ENCODE results near the gene SGMS1.

SGMS1 gene

GRCh38 chr10:50417886-50418830 is 205.6 kb downstream of the SGMS1 start:
- DNase-seq, result no peak

- DNase-seq, result no peak
These were observed 206.3 kb downstream of the SGMS1 start for GRCh38 chr10:50417486-50417885.

- no peak for DNase-seq
These were observed 206.9 kb downstream of the SGMS1 start for GRCh38 chr10:50416881-50417280.

GRCh38 chr10:50416181-50416824 is 207.5 kb downstream of the SGMS1 start:
- no peak for DNase-seq

- DNase-seq, result no peak
These were observed 208.5 kb downstream of the SGMS1 start for GRCh38 chr10:50415292-50415691.

GRCh38 chr10:50410066-50410811 is 213.5 kb downstream of the SGMS1 start:
- DNase-seq, result no peak

GRCh38 chr10:50407076-50407801 is 216.5 kb downstream of the SGMS1 start:
- DNase-seq, result no peak

- DNase-seq, result no peak
These were observed 217.2 kb downstream of the SGMS1 start for GRCh38 chr10:50406457-50407070.

GRCh38 chr10:50405723-50406122 is 218.0 kb downstream of the SGMS1 start:
- no peak for DNase-seq

GRCh38 chr10:50404021-50404773 is 219.6 kb downstream of the SGMS1 start:
- no peak for DNase-seq

GRCh38 chr10:50403074-50403473 is 220.7 kb downstream of the SGMS1 start:
- DNase-seq, result no peak

- DNase-seq, result no peak
These were observed 221.3 kb downstream of the SGMS1 start for GRCh38 chr10:50402466-50402865.

GRCh38 chr10:50400694-50401093 is 223.1 kb downstream of the SGMS1 start:
- no peak for DNase-seq

GRCh38 chr10:50398823-50399222 is 224.9 kb downstream of the SGMS1 start:
- no peak for DNase-seq

- DNase-seq, result no peak
These were observed 225.4 kb downstream of the SGMS1 start for GRCh38 chr10:50398381-50398780.

GRCh38 chr10:50397312-50398140 is 226.2 kb downstream of the SGMS1 start:
- DNase-seq, result no peak

GRCh38 chr10:50396491-50397311 is 227.1 kb downstream of the SGMS1 start:
- DNase-seq, result no peak

- no peak for DNase-seq
These were observed 227.9 kb downstream of the SGMS1 start for GRCh38 chr10:50395851-50396250.

GRCh38 chr10:50395271-50395670 is 228.5 kb downstream of the SGMS1 start:
- no peak for DNase-seq

GRCh38 chr10:50394832-50395231 is 228.9 kb downstream of the SGMS1 start:
- DNase-seq, result no peak

All from SHP77 (cell line).